Panc1 (cell line): ENCODE data around the gene ZNFX1. TPM values are rescaled to one million over a fixed set of nuclear protein-coding genes. Genes with fewer than 3 reads are reported as not detected.

Source experiments
- ATAC-seq: fragments of 200-7000 bp; cut with Tn5 transposase; 2 replicates; pipeline ENCODE4 v1.9.1; 2020; ENCODE audit warnings: mild to moderate bottlenecking, moderate library complexity
- BruUV-seq: library from RNA; stranded (reverse); fragments of 400-500 nt; replicated peaks from 2 replicates; lab custom pipeline; 2021; lab: Mats Ljungman, UMichigan
- CTCF ChIA-PET: fragments of 300-600 bp; sonication (Branson Sonifier 250); formaldehyde crosslinking; loops from one replicate; lab custom pipeline; 2022; ENCODE audit warnings: antibody characterized with exemption; lab: Charles Lee
- POLR2A ChIA-PET: fragments of 300-600 bp; sonication (Branson Sonifier 250); formaldehyde crosslinking; loops from one replicate; lab custom pipeline; 2022; ENCODE audit warnings: antibody characterized with exemption; lab: Charles Lee
- DNase-seq: peaks from one replicate; pipeline ENCODE4 v3.0.0-alpha.2; 2010; ENCODE audit warnings: low read depth, low spot score
- H3K27ac ChIP-seq: 2 replicates; pipeline ENCODE4 v1.5.1; 2011; ENCODE audit warnings: mild to moderate bottlenecking, low read length, inconsistent platforms
- H3K27me3 ChIP-seq: fragments of 200-500 bp; sonication (Bioruptor generic); 2 replicates; pipeline ENCODE4 v1.6.0; 2014; ENCODE audit warnings: low read length, inconsistent platforms; ENCODE audit not compliant: control insufficient read depth, insufficient read depth
- H3K36me3 ChIP-seq: fragments of 200-500 bp; sonication (Bioruptor generic); 2 replicates; pipeline ENCODE4 v1.5.1; 2014; ENCODE audit warnings: inconsistent platforms, mild to moderate bottlenecking, low read length, moderate library complexity; ENCODE audit not compliant: control insufficient read depth, insufficient read depth
- H3K4me1 ChIP-seq: 2 replicates; pipeline ENCODE4 v1.5.1; 2011; ENCODE audit warnings: inconsistent platforms, mild to moderate bottlenecking, low read length, moderate library complexity; ENCODE audit not compliant: control insufficient read depth, insufficient read depth
- H3K4me3 ChIP-seq, 2 experiments: 2 replicates each; pipeline ENCODE4 v1.5.1; 2011 to 2012; ENCODE audit warnings: low read depth in 2 of 2, low read length in 2 of 2, mild to moderate bottlenecking in 2 of 2, inconsistent platforms in 1 of 2, moderate library complexity in 1 of 2
- H3K9me3 ChIP-seq: fragments of 200-500 bp; sonication (Bioruptor generic); 2 replicates; pipeline ENCODE4 v1.5.1; 2014; ENCODE audit warnings: low read depth, mild to moderate bottlenecking, inconsistent platforms, low read length, moderate library complexity; ENCODE audit not compliant: control insufficient read depth, insufficient read depth
- CTCF ChIP-seq: fragments of 450-650 bp; IDR thresholded peaks from 2 replicates; pipeline ENCODE4 v1.5.1; 2017; ENCODE audit warnings: mild to moderate bottlenecking
- POLR2AphosphoS5 ChIP-seq: IDR thresholded peaks from 2 replicates; pipeline ENCODE4 v1.6.1; 2012; ENCODE audit warnings: mild to moderate bottlenecking, low read depth, low read length, moderate library complexity
- SIN3A ChIP-seq: IDR thresholded peaks from 2 replicates; pipeline ENCODE4 v1.6.1; 2012; ENCODE audit warnings: low read depth, mild to moderate bottlenecking, low read length, moderate library complexity, borderline replicate concordance; ENCODE audit not compliant: insufficient read depth
- TCF7L2 ChIP-seq: IDR thresholded peaks from 2 replicates; pipeline ENCODE4 v1.6.1; 2011; ENCODE audit warnings: mild to moderate bottlenecking, low read depth, low read length, inconsistent platforms
- in situ Hi-C: cut with HindIII; loops from 2 replicates; pipeline ENCODE4 v1.10.0; 2016; ENCODE audit warnings: low sequenced_read_pairs, low pct_unique_long_range_greater_than_20kb
- intact Hi-C: fragments of 100-400 bp; cut with micrococcal nuclease; formaldehyde crosslinking; loops from one replicate; pipeline ENCODE4 v1.10.0; 2022; ENCODE audit not compliant: unreplicated experiment
- total RNA-seq: library from RNA; stranded (reverse); gene quantifications from one replicate; pipeline ENCODE4 v1.2.1, GENCODE V29; 2021; ENCODE audit not compliant: unreplicated experiment
- TF ChIP-seq, protein P1 (sequence below), 2 experiments: IDR thresholded peaks; 2 replicates each; pipeline ENCODE4 v1.6.1; 2011 to 2012; ENCODE audit warnings: low read depth in 2 of 2, control low read depth in 1 of 2, low read length in 1 of 2, mild to moderate bottlenecking in 1 of 2, moderate library complexity in 1 of 2; ENCODE audit not compliant: insufficient read depth in 1 of 2

ZNFX1 gene
- total RNA-seq, 1 experiment from 2014 or later: 39.4 TPM

- Histone ChIP-seq H3K36me3 (peaks cover 13% of the 10 kb centered on the region), H3K27me3 (no peaks in the 10 kb centered on the region), H3K9me3 (no peaks in the 10 kb centered on the region), H3K27ac (no peak overlapping the region), H3K4me1 (peaks cover 9% of the 10 kb centered on the region), H3K4me3 (no peak overlapping the region)
- no peak for DNase-seq
- BruUV-seq: no TSS peak
- no peak for ATAC-seq
- CTCF ChIA-PET: no interaction called here
- POLR2A ChIA-PET: no interaction called here
- no peak for TF ChIP-seq POLR2AphosphoS5
- TF ChIP-seq, protein P1, sequence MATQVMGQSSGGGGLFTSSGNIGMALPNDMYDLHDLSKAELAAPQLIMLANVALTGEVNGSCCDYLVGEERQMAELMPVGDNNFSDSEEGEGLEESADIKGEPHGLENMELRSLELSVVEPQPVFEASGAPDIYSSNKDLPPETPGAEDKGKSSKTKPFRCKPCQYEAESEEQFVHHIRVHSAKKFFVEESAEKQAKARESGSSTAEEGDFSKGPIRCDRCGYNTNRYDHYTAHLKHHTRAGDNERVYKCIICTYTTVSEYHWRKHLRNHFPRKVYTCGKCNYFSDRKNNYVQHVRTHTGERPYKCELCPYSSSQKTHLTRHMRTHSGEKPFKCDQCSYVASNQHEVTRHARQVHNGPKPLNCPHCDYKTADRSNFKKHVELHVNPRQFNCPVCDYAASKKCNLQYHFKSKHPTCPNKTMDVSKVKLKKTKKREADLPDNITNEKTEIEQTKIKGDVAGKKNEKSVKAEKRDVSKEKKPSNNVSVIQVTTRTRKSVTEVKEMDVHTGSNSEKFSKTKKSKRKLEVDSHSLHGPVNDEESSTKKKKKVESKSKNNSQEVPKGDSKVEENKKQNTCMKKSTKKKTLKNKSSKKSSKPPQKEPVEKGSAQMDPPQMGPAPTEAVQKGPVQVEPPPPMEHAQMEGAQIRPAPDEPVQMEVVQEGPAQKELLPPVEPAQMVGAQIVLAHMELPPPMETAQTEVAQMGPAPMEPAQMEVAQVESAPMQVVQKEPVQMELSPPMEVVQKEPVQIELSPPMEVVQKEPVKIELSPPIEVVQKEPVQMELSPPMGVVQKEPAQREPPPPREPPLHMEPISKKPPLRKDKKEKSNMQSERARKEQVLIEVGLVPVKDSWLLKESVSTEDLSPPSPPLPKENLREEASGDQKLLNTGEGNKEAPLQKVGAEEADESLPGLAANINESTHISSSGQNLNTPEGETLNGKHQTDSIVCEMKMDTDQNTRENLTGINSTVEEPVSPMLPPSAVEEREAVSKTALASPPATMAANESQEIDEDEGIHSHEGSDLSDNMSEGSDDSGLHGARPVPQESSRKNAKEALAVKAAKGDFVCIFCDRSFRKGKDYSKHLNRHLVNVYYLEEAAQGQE (IDR thresholded peaks at IDR 0.05; ENCODE audit: insufficient read depth in 1 of 2, low read depth in 2 of 2, low read length in 1 of 2): no peak
- no peak for TF ChIP-seq SIN3A
- TF ChIP-seq CTCF: no peak
- no peak for TF ChIP-seq TCF7L2
- in situ Hi-C loops (no loop called here), intact Hi-C loops (no loop called here)
These were observed 4.1 kb downstream of the ZNFX1 start for GRCh38 chr20:49273696-49274277.

- in situ Hi-C loops (no loop called here), intact Hi-C loops (no loop called here)
- ATAC-seq (no peak), DNase-seq (no peak)
- peaks cover 11% of the 10 kb centered on the region for H3K36me3 ChIP-seq
- ChIA-PET POLR2A (interaction anchor here (0.5 kb wide), 1 partner anchor 192 kb away, joined by 4 read pairs; no protein-coding TSS in a partner anchor), CTCF (no interaction called here)
- H3K4me3 ChIP-seq: no peak overlapping the region
- H3K4me1 ChIP-seq: peaks cover 9% of the 10 kb centered on the region
- no peaks in the 10 kb centered on the region for H3K9me3 ChIP-seq
- no peak overlapping the region for H3K27ac ChIP-seq
- BruUV-seq: no TSS peak
- TF ChIP-seq POLR2AphosphoS5 (no peak), TCF7L2 (no peak), CTCF (no peak), SIN3A (no peak)
- TF ChIP-seq, protein P1 (IDR thresholded peaks at IDR 0.05; ENCODE audit: insufficient read depth in 1 of 2, low read depth in 2 of 2, low read length in 1 of 2): no peak
- no peaks in the 10 kb centered on the region for H3K27me3 ChIP-seq
These were observed 5.2 kb downstream of the ZNFX1 start for GRCh38 chr20:49272654-49273053.
